LNCAP (cell line): ENCODE results near the gene SMURF2.

Source experiments
- TF ChIP-seq, protein P1 (sequence below): fragments of 450-650 bp; IDR thresholded peaks from 2 replicates; pipeline ENCODE4 v1.5.1; 2017; ENCODE audit warnings: mild to moderate bottlenecking

The SMURF2 gene

DNA sequence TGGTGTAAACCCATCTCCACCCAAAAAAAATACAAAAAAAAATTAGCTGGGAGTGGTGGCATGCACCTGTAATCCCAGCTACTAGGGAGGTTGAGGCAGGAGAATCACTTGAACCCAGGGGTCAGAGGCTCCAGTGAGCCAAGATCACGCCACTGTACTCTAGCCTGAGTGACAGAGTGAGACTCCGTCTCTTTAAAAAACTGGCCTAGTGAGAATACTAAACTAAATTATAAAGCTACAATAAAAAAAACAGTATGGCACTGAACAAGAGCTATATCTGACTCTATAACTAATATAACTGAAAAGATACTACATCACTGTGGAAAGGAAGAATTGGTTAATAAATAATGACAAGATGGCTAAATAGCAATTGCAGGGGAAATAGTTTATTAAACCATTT, 6.4 kb downstream of the SMURF2 start:
- TF ChIP-seq, protein P1, sequence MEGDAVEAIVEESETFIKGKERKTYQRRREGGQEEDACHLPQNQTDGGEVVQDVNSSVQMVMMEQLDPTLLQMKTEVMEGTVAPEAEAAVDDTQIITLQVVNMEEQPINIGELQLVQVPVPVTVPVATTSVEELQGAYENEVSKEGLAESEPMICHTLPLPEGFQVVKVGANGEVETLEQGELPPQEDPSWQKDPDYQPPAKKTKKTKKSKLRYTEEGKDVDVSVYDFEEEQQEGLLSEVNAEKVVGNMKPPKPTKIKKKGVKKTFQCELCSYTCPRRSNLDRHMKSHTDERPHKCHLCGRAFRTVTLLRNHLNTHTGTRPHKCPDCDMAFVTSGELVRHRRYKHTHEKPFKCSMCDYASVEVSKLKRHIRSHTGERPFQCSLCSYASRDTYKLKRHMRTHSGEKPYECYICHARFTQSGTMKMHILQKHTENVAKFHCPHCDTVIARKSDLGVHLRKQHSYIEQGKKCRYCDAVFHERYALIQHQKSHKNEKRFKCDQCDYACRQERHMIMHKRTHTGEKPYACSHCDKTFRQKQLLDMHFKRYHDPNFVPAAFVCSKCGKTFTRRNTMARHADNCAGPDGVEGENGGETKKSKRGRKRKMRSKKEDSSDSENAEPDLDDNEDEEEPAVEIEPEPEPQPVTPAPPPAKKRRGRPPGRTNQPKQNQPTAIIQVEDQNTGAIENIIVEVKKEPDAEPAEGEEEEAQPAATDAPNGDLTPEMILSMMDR, result no peak

DNA sequence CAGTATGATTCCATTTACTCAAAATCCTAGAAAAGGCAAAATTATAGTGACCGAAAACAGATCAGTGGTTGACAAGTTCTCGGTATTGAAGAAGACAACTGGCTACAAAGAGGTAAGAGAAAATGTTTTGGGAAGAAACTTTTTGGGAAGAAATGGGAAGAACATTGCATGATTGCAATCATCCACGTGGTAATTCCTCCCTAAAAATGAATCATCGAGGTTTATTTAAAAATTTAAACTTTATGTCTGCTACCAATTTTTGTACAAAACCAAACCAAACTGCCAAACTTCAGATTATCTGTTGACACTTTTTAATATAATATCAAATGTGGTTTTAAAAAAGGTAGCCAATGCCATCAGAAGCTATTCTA, 8.1 kb downstream of the SMURF2 start:
- TF ChIP-seq, protein P1, result no peak

DNA sequence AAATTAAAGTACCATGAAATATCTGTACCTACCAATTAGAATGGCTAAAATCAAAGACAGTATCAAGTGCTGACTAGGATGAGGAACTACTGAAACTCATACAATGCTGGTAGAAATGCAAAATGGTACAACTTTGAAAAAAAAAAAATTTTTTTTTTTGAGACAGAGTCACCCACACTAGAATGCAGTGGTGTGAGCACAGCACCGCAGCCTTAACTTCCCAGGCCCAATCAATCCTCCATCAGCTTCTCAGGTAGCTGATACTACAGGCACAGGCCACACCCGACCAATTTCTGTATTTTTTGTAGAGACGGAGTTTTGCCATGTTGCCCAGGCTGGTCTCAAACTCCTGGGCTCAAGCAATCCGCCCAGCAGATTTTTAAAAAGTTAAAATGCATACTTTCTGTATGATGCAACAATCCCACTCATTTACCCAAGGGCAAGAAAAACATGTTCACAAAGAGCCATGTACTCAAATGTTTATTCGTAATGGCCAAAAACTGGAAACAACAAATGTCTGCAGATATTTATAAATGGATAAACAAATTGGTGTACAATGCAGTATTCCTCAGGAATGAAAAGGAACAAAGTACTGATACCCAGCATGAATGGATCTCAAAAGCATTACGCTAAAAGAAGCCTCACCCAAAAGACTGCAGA, 8.7 kb downstream of the SMURF2 start:
- TF ChIP-seq, protein P1, result no peak

DNA sequence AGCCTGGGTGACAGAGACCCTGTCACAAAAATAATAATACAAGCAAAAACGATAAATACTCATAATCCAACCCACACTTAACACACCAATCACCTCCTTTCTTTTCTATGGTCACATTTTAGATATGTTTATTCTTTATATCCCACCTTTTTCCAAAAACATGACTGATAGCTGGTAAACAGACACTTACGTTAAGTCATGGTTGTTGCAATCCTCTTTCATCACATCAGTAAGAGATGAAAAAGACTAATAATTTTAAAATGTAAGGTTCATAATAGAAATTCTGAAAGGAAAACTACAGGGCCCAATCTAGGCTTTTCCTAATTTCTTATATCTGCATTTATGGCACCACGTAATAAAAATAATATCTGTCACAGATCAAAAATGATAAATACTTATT, 10.2 kb downstream of the SMURF2 start:
- TF ChIP-seq, protein P1, result no peak

DNA sequence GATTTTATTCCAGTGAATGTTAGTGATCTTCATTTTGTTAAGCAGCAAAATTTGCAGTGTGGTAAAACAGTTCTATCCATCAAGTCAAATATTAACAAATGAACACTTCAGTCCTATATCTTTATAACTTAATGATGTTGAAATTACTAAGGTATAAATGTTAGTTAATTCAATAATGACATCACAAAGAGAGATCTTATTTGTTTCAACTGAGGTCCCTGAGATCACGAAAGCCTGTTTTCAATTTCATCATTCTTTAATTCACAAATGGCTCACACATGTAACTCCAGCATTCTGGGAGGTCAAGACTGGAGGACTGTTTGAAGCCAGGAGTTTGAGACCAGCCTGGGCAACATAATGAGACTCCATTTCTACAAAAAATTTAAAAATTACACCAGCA, 13.9 kb downstream of the SMURF2 start:
- TF ChIP-seq, protein P1, result no peak

DNA sequence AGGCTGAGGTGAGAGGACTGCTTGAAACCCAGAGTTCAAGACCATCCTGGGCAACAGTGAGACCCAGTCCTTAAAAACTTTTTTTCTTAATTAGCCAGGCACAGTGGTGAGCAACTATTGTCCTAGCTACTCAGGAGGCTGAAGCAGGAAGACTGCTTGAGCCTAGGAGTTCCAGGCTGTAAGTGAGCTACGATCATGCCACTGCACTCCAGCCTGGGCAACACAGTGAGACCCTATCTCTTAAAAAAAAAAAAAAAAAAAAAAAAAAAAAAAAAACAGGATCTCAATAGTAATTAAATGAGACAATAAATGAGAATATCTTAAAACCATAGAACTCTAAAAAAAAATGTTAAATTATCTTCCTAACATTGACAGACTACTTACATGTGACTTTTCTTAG, 14.3 kb downstream of the SMURF2 start:
- TF ChIP-seq, protein P1, result no peak

DNA sequence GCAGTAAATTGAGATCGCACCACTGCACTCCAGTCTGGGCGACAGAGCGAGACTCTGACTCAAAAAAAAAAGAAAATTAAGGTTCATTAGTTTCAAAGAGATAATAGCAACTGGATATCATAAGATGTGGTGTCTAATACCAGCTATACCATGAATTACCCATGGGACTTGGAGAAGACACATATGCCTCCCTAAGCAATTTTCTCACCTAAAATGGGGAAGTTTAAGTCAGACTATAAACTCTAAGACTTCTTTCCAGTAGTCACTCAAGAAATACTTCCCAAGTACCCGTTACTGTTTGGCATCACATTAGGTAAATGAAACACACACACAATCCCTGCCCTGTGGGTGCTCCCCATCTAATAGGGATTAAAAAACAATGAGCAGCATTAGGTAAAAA, 22.6 kb downstream of the SMURF2 start:
- TF ChIP-seq, protein P1, result no peak
